NOMO-1 (cell line): Measurements from ENCODE around the gene KDSR.
A peak's percentile ranks its signal among the peaks of the same experiment; 100 is the strongest.

Experiments
- DNase-seq, 2 experiments: peaks; one replicate each; lab custom pipeline; 2025; ENCODE audit not compliant: unreplicated experiment in 2 of 2; lab: John Stamatoyannopoulos, UW

KDSR gene

GRCh38 chr18:63286926-63287325 lies 80.1 kb downstream of the KDSR start:
- DNase-seq = peak; percentile 8 to 14

DNA sequence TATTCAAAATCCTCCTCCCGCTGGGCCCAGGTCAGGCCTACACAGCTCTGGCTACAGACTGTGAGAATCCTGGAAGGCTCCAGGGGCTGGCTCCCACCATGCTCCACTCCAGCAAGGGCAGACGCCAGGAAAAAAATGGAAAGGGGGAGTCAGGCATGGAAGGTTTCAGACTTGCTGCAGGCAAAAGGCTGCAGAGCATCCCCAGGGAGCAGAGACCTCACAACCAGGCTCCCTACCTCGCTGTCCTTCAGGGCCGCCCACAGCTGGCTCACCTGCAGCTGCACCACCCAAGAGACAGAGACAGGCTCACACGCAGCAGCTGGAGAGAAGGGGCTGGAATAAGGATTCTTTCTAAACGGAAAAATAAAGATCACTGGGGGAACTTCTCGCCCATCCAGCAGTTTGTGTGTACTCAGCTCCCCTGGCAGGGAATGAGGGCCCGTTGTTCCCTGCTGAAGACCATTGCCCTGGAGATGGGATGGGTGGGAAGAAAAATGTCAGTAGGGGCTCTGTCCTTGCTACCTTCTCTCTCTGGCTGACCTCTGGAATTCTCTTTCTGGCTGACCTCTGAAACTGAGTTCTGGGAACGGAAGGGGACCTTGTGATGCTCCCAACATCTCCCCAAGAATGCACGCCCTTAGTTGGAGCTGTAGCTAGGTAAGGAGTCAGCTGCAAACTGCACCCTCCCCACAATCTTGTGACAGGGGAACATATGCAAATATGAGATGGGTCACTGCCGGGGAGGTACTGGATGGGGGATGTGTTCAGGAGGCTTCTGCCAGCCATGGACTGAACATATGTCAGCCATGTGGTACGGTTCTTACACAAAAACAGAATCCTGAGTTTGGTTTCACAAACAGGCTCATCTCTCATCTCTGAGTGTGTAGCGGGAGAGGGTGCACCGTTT lies 81.9 kb downstream of the KDSR start:
- DNase-seq = no peak

GRCh38 chr18:63284173-63284799 lies 82.7 kb downstream of the KDSR start:
- no peak for DNase-seq

DNA sequence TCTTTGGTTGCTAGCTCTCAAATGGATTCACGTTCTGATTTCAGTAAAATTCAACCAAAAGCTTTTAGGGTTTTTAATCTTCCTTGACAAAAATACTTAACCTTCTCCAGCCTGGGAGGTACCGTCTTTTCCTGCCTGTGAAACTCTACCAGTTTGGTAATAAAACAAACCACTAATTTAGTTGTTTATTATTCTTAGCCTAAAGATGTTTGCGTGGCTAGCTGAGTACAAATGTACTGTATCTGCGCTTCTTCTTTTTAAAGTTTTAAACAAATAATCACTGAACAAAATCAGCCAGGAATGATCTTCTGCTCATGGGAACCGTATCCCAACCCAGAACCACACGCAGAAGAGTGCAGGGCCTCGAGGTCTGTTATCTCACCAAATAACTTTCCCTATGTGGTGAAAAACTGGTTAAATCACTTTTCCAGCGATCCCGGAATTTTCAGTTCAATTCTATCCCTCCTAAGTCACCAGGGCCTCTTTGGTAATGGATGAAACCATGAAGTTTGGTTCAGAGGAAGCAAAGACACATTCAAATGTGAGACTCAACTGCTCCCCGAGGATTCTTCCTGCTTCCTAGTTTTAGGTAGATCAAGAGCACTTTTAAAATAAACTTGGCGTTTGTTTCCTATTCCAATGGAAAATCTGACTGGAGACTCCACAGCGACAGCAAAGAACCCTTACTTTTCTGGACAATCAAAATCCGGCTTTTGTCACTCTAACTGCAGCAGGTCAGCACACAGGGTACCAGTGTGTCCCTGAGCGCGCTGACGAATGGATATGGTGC lies 83.5 kb downstream of the KDSR start:
- DNase-seq = no peak

- DNase-seq = no peak
Observed at GRCh38 chr18:63282793-63283192, 84.2 kb downstream of the KDSR start.
